ENCODE results near the gene SLC41A3. TPM values are rescaled to one million over a fixed set of nuclear protein-coding genes. Genes with fewer than 3 reads are reported as not detected.

SLC41A3 gene
- polyA plus RNA-seq, 3 donors, result 2.8 to 18.2 (median 13.6) TPM

DNA sequence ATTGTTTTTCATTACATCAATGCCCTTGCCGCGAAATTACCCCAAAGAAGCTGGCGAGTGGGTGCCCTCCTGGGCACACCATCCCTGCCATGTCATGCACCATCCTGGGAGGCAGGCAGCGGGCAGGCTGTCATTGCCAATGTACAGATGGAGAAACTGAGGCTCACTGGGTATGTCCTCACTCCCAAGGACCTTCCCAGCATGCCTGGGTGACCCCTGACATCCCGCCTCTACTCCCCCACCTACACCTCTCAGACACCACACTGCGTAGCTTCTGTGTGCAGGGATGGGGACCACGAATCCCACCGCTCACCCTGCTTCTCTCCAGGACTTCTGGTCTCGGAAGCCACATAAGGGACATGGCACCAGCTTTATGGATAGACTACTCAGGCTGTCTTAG lies 41.0 kb upstream of the SLC41A3 start:
- peaks cover 5 to 9% of the 10 kb centered on the region in 2 donors for H3K4me1 ChIP-seq (ENCODE audit: control insufficient read depth in 1 of 2, insufficient read depth in 2 of 2, low read length in 2 of 2)
- Mint-ChIP-seq H3K9me3 (peaks cover 0 to 1% (median 0%) of the 10 kb centered on the region in 7 donors), H3K27ac (no peak overlapping the region), H3K27me3 (ENCODE audit: low read depth in 3 of 3) (peaks cover 2 to 10% (median 6%) of the 10 kb centered on the region in 3 donors), H3K36me3 (no peaks in the 10 kb centered on the region), H3K4me1 (peaks cover 7% of the 10 kb centered on the region), H3K4me3 (no peak overlapping the region)
- H3K27ac ChIP-seq (ENCODE audit: low read depth in 1 of 2, low read length in 2 of 2), result no peak overlapping the region
- H2AFZ ChIP-seq (ENCODE audit: insufficient read depth, low read depth, low read length, poor library complexity, severe bottlenecking), result no peak overlapping the region
- no peak overlapping the region for H3K9ac ChIP-seq (ENCODE audit: insufficient read depth, low read length, poor library complexity, severe bottlenecking)
- no peak overlapping the region for H3K4me3 ChIP-seq (replicated peaks in 1 of 3; ENCODE audit: low read depth in 2 of 3, low read length in 3 of 3)
- H3K9me3 ChIP-seq (replicated peaks in 1 of 2; ENCODE audit: control insufficient read depth in 1 of 2, insufficient read depth in 1 of 2, low read length in 2 of 2), result no peaks in the 10 kb centered on the region
- no peaks in the 10 kb centered on the region for H4K20me1 ChIP-seq (ENCODE audit: insufficient read depth, low read length)
- intact Hi-C loops (cut with micrococcal nuclease), result no loop called here
- H3K36me3 ChIP-seq (replicated peaks in 1 of 2; ENCODE audit: control insufficient read depth in 1 of 2, insufficient read depth in 2 of 2, low read length in 2 of 2), result no peaks in the 10 kb centered on the region
- H3K27me3 ChIP-seq (ENCODE audit: control insufficient read depth in 2 of 2, insufficient read depth in 2 of 2, low read length in 2 of 2), result no peaks in the 10 kb centered on the region
- TF ChIP-seq, protein P1, sequence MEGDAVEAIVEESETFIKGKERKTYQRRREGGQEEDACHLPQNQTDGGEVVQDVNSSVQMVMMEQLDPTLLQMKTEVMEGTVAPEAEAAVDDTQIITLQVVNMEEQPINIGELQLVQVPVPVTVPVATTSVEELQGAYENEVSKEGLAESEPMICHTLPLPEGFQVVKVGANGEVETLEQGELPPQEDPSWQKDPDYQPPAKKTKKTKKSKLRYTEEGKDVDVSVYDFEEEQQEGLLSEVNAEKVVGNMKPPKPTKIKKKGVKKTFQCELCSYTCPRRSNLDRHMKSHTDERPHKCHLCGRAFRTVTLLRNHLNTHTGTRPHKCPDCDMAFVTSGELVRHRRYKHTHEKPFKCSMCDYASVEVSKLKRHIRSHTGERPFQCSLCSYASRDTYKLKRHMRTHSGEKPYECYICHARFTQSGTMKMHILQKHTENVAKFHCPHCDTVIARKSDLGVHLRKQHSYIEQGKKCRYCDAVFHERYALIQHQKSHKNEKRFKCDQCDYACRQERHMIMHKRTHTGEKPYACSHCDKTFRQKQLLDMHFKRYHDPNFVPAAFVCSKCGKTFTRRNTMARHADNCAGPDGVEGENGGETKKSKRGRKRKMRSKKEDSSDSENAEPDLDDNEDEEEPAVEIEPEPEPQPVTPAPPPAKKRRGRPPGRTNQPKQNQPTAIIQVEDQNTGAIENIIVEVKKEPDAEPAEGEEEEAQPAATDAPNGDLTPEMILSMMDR (IDR thresholded peaks at IDR 0.05), result no peak
- DNase-seq, result no peak
- no peak overlapping the region for H3K4me2 ChIP-seq (replicated peaks; ENCODE audit: extremely low read depth, low read length, poor library complexity, severe bottlenecking)
- WGBS (ENCODE audit: insufficient coverage), result 94% methylated on average over 9 of the region's 9 CpGs
- no peaks in the 10 kb centered on the region for H3K79me2 ChIP-seq (ENCODE audit: insufficient read depth, low read length)

GRCh38 chr3:126124148-126124868 lies 40.4 kb upstream of the SLC41A3 start:
- Mint-ChIP-seq H3K4me1 (peaks cover 1% of the 10 kb centered on the region), H3K36me3 (no peaks in the 10 kb centered on the region), H3K4me3 (no peak overlapping the region), H3K9me3 (no peaks in the 10 kb centered on the region), H3K27me3 (ENCODE audit: low read depth in 3 of 3) (peaks cover 2 to 10% (median 7%) of the 10 kb centered on the region in 3 donors), H3K27ac (no peak overlapping the region)
- H3K9ac ChIP-seq (ENCODE audit: insufficient read depth, low read length, poor library complexity, severe bottlenecking), result no peak overlapping the region
- TF ChIP-seq, protein P1 (IDR thresholded peaks at IDR 0.05), result no peak
- H3K27me3 ChIP-seq (ENCODE audit: control insufficient read depth in 2 of 2, insufficient read depth in 2 of 2, low read length in 2 of 2), result no peaks in the 10 kb centered on the region
- H3K79me2 ChIP-seq (ENCODE audit: insufficient read depth, low read length), result no peaks in the 10 kb centered on the region
- H3K4me1 ChIP-seq (ENCODE audit: control insufficient read depth in 1 of 2, insufficient read depth in 2 of 2, low read length in 2 of 2), result peaks cover 1 to 3% of the 10 kb centered on the region in 2 donors
- 79% methylated on average over 7 of the region's 10 CpGs for WGBS (ENCODE audit: insufficient coverage)
- H3K9me3 ChIP-seq (replicated peaks in 1 of 2; ENCODE audit: control insufficient read depth in 1 of 2, insufficient read depth in 1 of 2, low read length in 2 of 2), result no peaks in the 10 kb centered on the region
- no peak for DNase-seq
- no peak overlapping the region for H3K4me2 ChIP-seq (replicated peaks; ENCODE audit: extremely low read depth, low read length, poor library complexity, severe bottlenecking)
- H2AFZ ChIP-seq (ENCODE audit: insufficient read depth, low read depth, low read length, poor library complexity, severe bottlenecking), result no peak overlapping the region
- no peaks in the 10 kb centered on the region for H4K20me1 ChIP-seq (ENCODE audit: insufficient read depth, low read length)
- H3K36me3 ChIP-seq (replicated peaks in 1 of 2; ENCODE audit: control insufficient read depth in 1 of 2, insufficient read depth in 2 of 2, low read length in 2 of 2), result no peaks in the 10 kb centered on the region
- H3K4me3 ChIP-seq (replicated peaks in 1 of 3; ENCODE audit: low read depth in 2 of 3, low read length in 3 of 3), result no peak overlapping the region
- H3K27ac ChIP-seq (ENCODE audit: low read depth in 1 of 2, low read length in 2 of 2), result no peak overlapping the region
- intact Hi-C loops (cut with micrococcal nuclease), result no loop called here
